ENCODE results near the gene TKT. TPM values are rescaled to one million over a fixed set of nuclear protein-coding genes. Genes with fewer than 3 reads are reported as not detected.
"Not testable (repeated sequence)": the region's sequence is repeated elsewhere in the genome, so short reads cannot be mapped to it uniquely, and the experiment has no call there.

TKT gene
- total RNA-seq, 1 experiment from 2014 or later, result 761 TPM

GRCh38 chr3:53260286-53260785 is 4.5 kb upstream of the TKT start:
- no peak for DNase-seq (ENCODE audit: low read depth)

- no peak for DNase-seq (ENCODE audit: low read depth)
These were observed 3.8 kb upstream of the TKT start for GRCh38 chr3:53259427-53260259.

GRCh38 chr3:53258600-53259426 is 3.0 kb upstream of the TKT start:
- DNase-seq (ENCODE audit: low read depth), result no peak

GRCh38 chr3:53257465-53257864 is 1.6 kb upstream of the TKT start:
- no peak for DNase-seq (ENCODE audit: low read depth)

- no peak for DNase-seq (ENCODE audit: low read depth)
These were observed 858 bp upstream of the TKT start for GRCh38 chr3:53256704-53257055.

- no peak for DNase-seq (ENCODE audit: low read depth)
These were observed 423 bp downstream of the TKT start for GRCh38 chr3:53255423-53255774.

- peak; percentile 73 for DNase-seq (ENCODE audit: low read depth)
These were observed 1.1 kb downstream of the TKT start for GRCh38 chr3:53254509-53255422.

- no peak for DNase-seq (ENCODE audit: low read depth)
These were observed 1.9 kb downstream of the TKT start for GRCh38 chr3:53253707-53254508.

GRCh38 chr3:53252947-53253322 is 2.9 kb downstream of the TKT start:
- DNase-seq (ENCODE audit: low read depth), result not testable (repeated sequence)

GRCh38 chr3:53252096-53252946 is 3.5 kb downstream of the TKT start:
- no peak for DNase-seq (ENCODE audit: low read depth)

GRCh38 chr3:53250881-53251605 is 4.8 kb downstream of the TKT start:
- DNase-seq (ENCODE audit: low read depth), result peak; percentile 79

GRCh38 chr3:53250453-53250852 is 5.4 kb downstream of the TKT start:
- DNase-seq (ENCODE audit: low read depth), result peak; percentile 51

- no peak for DNase-seq (ENCODE audit: low read depth)
These were observed 7.7 kb downstream of the TKT start for GRCh38 chr3:53248161-53248560.

- no peak for DNase-seq (ENCODE audit: low read depth)
These were observed 8.2 kb downstream of the TKT start for GRCh38 chr3:53247619-53248018.

- no peak for DNase-seq (ENCODE audit: low read depth)
These were observed 11.6 kb downstream of the TKT start for GRCh38 chr3:53244271-53244670.

GRCh38 chr3:53243785-53244184 is 12.0 kb downstream of the TKT start:
- no peak for DNase-seq (ENCODE audit: low read depth)

- peak; percentile 99 for DNase-seq (ENCODE audit: low read depth)
These were observed 12.7 kb downstream of the TKT start for GRCh38 chr3:53243165-53243564.

- DNase-seq (ENCODE audit: low read depth), result no peak
These were observed 13.2 kb downstream of the TKT start for GRCh38 chr3:53242642-53243041.

GRCh38 chr3:53242155-53242554 is 13.7 kb downstream of the TKT start:
- no peak for DNase-seq (ENCODE audit: low read depth)
